Left kidney (tissue), 2 donors: ENCODE data around the gene GBGT1. TPM values are rescaled to one million over a fixed set of nuclear protein-coding genes. Genes with fewer than 3 reads are reported as not detected.

ENCODE experiments used
- DNase-seq: peaks from one replicate; pipeline ENCODE4 v3.0.0-alpha.2; 2013
- polyA plus RNA-seq: library from polyadenylated mRNA; unstranded; fragments of 120-200 nt; gene quantifications from one replicate; pipeline ENCODE4 v1.2.1, GENCODE V29; 2013; ENCODE audit not compliant: insufficient read length

GBGT1 gene
- polyA plus RNA-seq, 1 donor: 2.0 TPM

GRCh38 chr9:133114886-133115603 is 48.7 kb downstream of the GBGT1 start:
- no peak for DNase-seq

- DNase-seq: no peak
Observed at GRCh38 chr9:133113949-133114885, 49.5 kb downstream of the GBGT1 start.

- DNase-seq: no peak
Observed at GRCh38 chr9:133113163-133113948, 50.4 kb downstream of the GBGT1 start.

GRCh38 chr9:133112663-133113026 is 51.1 kb downstream of the GBGT1 start:
- DNase-seq: no peak

GRCh38 chr9:133111808-133112662 is 51.7 kb downstream of the GBGT1 start:
- DNase-seq: no peak

GRCh38 chr9:133109931-133110650 is 53.6 kb downstream of the GBGT1 start:
- DNase-seq: no peak

GRCh38 chr9:133108794-133109641 is 54.7 kb downstream of the GBGT1 start:
- no peak for DNase-seq

GRCh38 chr9:133107961-133108793 is 55.5 kb downstream of the GBGT1 start:
- no peak for DNase-seq

GRCh38 chr9:133107245-133107722 is 56.4 kb downstream of the GBGT1 start:
- DNase-seq: no peak

GRCh38 chr9:133106511-133107244 is 57.0 kb downstream of the GBGT1 start:
- DNase-seq: no peak

GRCh38 chr9:133105461-133105770 is 58.3 kb downstream of the GBGT1 start:
- DNase-seq: no peak

GRCh38 chr9:133104718-133105460 is 58.8 kb downstream of the GBGT1 start:
- DNase-seq: no peak

- DNase-seq: no peak
Observed at GRCh38 chr9:133103987-133104505, 59.7 kb downstream of the GBGT1 start.

GRCh38 chr9:133103183-133103986 is 60.3 kb downstream of the GBGT1 start:
- no peak for DNase-seq
